DMS114 treated with DMSO at 0.1 percent for 48 hours (cell line): ENCODE measurements around the gene CFL2.
"Not testable (repeated sequence)": the region's sequence is repeated elsewhere in the genome, so short reads cannot be mapped to it uniquely, and the experiment has no call there.

ENCODE experiments used
- DNase-seq: peaks from one replicate; lab custom pipeline; 2025; ENCODE audit not compliant: unreplicated experiment; lab: John Stamatoyannopoulos, UW

Gene CFL2

DNA sequence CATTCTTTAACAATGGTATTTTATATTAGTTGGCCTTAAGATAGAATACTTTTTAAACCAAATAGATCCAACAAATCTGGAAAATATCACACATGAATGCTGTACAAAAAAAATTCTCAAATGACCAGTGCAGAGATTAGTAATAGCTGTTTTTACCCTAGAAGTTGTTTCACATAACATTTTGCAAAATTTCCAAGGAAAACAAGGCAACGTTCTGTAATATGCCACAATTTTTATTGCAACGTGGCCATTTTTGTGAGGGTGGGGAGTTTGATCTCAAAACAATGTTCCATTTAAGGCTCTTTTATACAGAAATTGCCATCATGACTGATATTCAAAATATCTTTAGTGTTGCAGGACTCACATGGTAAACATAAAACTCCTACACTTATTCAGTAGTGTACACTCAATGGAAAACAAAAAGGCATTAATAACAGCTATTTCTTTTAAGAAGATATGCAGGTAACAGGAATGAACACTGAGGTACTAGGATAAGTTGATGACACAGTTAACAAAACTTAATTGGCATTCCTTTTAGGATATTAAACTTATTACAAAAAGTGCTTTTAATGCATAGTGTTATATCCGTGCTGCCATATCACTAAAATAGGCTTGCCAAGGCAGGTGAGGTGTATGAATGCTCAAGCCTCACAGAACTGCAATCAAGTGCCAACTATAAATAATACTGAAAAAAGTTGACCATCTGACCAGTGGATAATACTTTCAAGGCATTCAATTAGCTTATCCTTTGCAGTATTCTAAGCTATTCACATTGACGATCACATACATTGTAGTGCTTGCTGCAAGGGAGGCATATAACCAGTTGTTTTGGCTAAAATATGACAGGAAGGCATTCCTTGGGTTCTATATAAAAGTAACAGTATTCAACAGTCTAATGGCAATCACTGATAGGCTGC is 2.3 kb downstream of the CFL2 start:
- DNase-seq: no peak

DNA sequence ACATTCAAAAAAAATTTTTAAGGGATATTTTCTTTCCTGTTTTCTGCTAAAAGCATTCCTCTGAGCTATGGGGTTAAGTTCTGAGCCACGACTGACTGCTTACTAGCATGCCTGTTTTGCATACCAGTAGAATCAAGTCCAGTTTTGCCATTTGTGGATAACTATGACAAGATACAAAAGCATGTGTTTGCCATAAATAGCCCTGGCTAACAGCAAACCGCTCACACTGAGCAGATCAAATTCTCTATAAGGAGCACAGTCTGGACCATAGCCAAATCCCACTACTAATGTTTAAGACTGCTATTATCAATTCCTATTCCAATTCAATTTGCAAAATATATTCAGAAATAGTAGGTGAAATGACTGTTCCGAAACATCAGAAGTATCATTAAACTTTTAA is 3.2 kb downstream of the CFL2 start:
- peak; percentile 93 for DNase-seq

DNA sequence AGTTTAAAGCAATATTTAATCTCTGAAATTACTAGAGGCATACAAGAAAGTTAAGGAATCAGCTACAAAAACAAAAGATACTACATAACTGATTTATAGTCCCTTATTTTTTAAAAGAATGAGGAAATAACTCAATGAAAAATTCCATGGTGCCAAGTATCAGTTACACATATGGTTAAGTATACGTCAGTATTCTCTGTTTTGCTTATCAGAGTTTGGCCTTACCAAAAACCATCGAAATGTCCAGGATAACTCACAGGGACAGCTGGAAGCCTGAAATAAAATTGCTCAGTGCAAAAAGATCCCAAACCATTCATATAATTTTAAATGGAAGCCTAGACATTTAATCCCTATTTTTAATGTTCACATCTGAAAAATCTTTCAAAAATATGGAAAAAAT is 3.6 kb downstream of the CFL2 start:
- DNase-seq: peak; percentile 93

DNA sequence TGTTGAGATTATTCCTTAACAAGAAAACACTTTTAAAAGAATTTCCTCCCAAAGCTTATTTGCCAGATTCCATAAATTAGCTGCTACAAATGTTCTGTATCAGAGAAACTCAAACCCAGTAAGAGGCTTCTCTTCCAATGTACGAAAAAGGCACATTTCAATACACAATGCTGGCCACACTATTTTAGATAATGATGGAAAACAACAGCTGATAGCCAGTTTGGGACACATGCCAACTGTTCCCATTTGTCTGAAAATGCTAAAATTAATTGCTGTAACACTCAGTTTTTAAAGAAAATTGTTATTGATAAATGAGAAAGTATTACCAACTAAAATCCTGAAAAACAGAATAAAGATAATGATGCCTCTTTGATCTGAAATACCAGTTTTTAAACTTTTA is 4.4 kb downstream of the CFL2 start:
- no peak for DNase-seq

DNA sequence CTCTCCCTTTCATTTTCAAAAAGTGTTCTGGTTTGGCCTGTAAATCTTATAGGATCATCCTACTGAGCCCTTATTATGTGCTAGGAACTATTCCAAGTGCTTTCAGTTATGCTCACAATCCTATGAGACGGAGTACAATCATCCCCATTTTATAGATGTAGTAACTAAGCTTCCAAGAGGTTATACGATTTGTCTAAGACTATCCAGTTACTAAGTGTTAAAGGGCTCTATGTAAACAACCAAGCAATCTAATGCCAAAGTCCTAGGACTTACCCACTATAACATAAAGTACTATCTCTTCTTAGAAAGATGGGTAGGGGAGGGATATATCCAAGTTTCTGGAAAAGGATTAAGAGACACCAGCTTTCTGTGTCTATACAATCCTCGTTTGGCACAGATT is 6.7 kb downstream of the CFL2 start:
- DNase-seq: no peak

DNA sequence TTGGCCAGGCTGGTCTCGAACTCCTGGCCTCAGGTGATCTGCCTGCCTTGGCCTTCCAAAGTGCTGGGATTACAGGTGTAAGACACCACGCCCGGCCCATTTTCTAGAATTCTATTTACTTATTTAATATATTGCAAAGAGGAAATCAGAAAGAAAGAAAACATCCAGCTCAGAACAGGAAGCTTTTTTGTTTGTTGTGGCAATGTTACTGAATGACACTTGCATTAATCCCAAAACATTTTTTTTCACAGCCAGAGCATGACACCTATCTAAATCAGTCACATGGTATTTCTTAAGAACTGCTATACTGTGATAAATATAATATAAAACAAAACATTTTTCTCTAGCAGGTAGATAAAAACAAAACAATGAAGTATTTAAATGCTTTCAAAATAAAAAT is 12.6 kb downstream of the CFL2 start:
- no peak for DNase-seq

DNA sequence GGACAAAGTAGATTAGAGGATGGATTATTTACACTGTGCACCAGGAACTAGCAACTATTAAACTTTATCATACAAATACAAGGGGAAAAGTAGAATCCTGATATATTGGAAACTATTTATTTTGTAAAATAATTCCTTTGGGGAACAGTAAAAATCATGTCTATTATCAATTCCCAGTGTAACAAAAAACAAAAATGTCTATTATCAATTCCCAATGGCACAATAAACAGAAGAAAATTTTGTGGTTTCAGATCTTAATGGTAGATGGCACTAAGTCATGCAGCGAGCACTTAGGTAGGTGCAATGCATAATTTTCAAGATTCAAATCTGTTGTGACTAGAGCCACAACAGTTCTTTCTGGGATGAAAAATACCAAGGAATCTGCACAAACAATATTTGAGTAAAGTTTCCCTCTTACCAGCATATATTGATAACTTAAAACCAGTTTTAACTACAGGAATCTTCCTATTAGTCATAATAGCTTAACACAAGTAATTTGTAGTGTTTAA is 13.7 kb downstream of the CFL2 start:
- DNase-seq: peak; percentile 95

DNA sequence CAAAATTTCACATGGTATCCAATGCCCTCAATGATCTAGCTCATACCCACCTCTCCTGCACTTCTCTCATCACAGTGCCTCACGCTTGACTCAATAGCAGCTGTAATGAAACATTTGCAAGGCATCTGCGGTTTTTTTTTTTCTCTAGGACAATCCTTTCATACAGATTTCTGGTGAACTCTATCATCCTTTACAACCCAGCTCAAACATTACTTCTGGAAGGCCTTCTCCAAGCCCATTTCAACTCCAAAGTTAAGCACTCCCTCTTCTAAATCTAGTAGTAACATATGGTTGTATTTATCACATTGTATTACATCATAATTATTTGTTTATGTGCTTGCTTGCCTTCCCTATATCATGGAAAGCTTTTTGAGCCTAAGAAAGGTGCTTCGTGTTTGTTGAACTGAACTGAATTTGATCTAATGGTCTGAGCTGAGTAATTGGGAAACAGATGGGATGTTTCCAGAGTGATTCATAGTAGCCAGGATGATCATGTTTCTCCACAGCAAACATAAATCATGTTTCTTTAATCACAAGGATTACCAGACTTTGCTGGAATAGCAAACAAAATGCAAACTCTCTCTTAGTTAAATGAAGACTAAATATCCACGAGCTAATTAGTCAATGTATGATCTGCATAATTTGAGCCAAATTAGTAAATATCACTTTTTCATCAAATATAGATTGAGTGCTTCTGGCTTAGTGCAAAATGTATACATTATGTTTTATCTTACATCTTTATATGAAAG is 14.3 kb downstream of the CFL2 start:
- DNase-seq: peak; percentile 99

DNA sequence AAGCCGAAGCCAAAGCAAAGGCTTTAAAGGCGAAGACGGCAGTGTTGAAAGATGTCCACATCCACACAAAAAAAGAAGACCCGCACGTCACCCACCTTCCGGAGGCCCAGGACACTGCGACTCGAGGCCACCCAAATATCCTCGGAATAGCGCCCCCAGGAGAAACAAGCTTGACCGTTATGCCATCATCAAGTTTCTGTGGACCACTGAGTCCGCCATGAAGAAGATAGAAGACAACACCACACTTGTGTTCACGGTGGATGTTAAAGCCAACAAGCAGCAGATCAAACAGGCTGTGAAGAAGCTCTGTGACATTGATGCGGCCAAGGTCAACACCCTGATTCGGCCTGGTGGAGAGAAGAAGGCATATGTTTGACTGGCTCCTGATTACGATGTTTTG is 20.2 kb downstream of the CFL2 start:
- not testable (repeated sequence) for DNase-seq

DNA sequence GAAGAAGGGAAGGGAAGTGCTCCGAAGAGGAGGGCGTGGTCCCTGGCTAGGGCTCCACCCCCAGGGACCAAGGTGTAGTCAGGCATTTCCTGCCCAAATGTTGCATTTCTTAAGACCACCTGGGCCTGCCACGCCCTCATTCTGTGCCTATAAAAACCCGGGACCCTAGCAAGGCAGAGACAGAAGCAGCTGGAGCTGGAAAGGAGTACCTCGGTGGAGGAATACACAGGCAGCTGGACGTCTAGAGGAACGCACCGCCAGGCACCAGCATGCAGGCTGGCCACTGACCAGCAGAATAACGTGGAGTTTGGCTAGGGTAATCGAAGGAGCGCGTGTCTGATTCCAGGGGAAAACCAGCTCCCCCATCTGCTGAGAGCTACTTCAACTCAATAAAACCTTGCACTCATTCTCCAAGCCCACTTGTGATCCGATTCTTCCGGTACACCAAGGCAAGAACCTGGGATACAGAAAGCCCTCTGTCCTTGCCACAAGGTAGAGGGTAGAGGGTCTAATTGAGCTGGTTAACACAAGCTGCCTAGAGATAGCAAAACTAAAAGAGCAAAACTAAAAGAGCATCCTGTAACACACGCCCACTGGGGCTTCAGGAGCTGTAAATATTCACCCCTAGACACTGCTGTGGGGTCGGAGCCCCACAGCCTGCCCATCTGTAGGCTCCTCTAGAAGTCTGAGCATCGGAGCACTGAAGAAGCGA is 21.0 kb downstream of the CFL2 start:
- DNase-seq: no peak

DNA sequence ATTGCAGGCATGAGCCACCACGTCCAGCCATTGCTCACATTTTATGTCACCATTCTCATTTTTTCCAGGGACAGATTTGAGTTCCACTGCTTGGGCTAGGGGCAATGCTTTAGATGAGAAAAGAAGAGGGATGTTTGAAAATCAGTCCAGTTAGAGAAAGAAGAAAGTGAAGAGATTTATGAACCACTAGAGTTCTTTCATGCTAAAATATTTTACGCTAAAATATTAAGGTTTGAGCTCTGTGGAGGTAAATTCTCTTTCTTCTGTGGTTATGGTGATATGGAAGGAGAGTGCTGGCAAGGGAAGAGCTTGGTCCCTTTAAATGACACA is 21.5 kb downstream of the CFL2 start:
- no peak for DNase-seq

DNA sequence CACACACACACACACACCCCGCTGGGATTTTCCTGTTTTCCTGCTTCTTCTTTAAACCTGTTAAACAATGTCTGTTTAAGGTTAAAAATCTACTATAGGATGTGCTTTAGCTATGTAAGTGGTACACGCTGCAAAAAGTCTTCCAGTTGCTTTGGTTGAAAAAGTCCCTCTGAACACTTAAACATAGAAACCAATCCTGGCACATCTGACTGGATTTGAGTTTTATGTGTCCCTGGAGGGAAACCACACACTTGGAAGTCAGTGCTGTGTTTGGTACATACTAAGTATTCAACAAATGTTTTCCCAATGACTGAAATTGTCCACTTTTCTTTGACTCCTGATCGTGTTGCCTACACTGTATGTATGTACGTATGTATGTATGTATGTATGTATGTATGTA is 22.0 kb downstream of the CFL2 start:
- no peak for DNase-seq

DNA sequence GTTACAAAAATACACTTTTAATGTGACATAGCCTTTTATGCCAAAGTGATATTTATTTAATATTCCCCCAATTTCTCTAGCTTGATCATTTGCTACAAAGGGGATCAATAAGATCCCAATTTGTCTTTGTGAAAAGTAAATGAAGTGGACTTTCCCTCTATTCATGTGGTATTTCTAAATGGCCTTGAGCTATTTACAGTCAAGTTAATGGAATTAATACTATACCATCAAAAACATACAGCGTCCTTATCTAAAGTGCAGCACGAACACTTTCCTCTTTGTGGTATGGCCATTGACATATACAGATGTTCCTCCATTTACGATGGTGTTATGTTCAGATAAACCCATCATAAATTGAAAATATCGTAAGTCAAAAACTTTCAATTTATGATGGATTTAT is 23.2 kb downstream of the CFL2 start:
- no peak for DNase-seq

DNA sequence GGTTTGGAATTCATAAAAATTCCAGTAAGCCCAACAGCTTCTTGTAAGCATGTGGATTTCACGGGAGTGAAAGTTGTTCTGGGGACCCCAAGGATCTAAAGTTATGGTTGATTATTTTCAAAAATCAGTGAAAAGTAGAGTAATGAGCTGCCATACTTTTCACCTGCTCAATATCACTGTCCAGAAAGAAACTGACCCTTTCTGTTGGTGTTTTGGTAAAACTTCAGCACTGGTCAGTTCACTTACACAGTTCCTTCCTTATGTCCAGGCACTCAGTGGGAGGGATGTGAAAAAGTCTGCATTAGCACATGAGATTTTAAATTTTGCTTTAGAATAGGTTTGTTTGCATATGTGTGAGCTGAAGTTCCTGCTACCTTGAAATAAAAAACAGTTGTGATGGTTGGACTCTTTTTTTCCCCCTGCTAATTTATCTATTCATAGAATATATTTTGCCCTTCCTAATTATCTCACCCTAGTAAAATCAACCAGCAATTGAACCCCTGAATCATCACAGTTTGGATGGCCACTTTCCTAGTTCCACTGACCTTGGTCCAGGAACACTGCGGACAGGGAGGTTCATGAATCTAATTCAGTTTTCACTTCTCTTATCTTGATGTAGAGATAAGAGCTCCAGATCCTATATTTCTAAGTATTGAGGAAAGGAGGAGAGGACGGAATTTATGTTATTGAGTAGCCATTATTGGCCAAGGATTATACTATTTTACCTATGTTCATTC is 25.8 kb downstream of the CFL2 start:
- no peak for DNase-seq

DNA sequence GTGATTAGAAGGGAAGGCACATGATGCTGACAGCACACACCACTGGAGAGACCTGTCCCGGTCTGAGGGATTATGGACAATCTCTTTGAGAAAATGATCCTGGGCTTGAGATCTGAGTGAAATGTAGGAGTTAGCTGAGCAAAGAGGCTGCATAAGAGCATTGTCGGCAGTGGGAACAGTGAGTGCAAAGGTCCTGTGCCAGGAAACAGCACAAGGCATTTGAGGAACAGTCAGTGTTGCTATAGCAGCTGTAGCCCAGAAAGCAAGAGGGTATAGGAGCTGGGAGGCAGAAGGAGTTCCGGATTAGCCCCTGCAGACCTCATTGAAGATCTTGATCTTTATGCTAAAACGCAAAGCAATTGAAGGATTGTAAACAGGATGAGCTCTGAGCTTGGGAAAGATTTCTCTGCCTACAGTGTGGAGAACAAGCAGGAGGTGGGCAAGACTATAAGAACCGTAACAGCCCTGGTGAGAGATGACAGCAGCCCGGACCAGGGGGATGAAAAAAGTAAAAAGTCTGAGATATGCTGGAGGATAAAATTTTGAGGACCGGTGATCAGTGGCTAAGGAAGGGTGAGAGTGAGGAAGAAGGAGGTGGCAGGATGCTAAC is 28.5 kb downstream of the CFL2 start:
- no peak for DNase-seq

DNA sequence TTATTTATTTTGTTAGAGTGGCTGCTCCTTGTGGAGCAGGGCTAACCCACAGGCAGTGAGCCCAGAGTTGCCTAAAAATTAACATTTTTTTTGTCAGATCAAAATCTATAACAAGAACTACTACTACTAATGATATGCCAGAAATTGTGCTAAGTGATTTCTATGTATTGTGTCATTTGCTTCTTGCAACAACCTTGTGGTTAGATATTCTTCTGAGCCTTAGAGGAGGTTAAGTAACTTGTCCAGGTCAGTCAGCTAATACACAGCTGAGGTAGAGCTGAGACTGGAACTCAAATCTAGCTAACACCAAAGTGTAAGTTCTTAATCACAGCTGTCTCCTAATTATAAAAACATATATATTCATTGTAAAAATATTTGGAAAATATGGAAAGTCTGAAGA is 29.8 kb downstream of the CFL2 start:
- no peak for DNase-seq

DNA sequence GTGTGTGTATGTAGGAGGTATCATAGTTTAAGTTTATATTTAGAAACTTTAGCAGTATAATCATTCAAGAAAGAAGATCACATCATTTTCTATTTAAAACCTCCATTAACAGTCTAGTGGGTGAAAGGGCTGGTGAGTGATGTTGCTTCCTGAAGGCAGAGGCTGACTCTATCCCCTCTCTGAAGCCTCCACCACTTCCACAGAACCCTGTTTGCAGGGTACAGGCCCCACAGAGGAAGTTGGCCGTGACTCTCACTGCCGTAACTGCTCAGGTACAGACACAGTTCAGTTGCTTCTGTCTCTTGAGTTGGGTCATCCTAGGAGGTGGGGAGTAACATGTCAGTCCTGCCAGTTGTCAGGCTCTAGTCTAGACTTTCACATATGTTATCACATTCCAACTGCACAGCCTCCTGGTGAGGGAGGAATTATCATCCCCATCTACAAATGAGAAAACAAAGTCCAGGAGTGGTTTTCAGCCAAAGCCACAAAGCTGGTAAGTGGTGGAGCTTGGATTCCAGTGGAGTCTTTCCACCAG is 31.5 kb downstream of the CFL2 start:
- no peak for DNase-seq

DNA sequence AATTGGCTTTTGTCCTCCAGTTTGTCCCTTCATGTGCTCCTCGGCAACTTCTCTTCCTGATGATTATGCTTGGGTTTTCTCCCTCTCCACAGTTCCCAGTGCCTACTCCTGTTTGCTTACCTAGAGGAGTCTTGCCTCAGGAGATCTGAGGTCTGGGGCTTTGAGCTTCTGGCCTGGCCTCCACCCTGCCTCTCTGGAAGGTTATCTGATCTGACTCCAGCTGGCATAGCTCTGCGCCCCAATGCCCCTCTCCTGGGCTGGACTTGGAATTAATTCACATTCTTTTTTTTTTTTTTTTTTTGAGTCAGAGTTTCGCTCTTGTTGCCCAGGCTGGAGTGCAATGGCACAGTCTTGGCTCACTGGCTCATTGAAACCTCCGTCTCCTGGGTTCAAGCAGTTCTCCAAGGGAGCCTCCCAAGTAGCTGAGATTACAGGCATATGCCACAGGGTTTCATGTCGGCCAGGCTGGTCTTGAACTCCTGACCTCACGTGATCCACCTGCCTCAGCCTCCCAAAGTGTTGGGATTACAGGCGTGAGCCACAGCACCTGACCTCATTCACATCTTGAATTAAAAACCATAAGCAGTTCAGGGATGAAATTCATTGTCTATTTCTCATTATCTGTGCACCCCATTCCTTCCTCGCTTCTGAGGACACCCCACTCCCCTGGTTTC is 33.5 kb downstream of the CFL2 start:
- DNase-seq: no peak

DNA sequence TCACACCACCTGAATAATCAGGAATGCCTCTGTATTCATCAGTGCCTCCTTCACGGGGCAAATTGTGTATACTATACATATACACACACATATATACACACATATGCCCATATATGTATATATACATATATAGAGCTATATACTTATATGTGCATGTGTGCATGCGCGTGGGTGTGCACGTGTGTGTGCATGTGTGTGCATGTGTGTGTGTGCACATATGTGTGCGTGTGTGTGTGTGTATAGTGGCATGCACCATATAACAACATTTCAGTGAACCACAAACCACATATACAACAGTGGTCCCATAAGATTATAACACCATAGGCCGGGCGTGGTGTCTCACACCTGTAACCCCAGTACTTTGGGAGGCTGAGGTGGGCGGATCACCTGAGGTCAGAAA is 35.7 kb downstream of the CFL2 start:
- no peak for DNase-seq

DNA sequence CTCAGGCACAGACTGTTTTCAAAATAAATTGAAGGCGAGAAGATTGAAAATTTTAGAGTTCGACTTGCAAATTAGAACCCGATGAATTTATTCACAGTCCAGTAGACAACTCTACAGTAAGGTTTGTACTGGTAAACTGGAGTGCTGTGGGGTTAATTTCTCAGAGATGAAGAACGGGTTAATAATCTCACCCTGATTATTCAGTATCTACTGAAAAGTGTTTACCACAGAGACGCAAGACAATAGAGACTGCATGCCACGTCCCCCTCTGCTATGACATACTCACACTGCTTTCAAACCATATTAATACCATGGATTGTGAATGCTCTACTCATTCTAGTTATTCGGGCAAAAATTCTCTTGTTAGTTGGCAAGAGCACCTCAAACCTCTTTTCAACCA is 36.1 kb downstream of the CFL2 start:
- DNase-seq: no peak
